ENCODE results near the gene ZFAND6.

The ZFAND6 gene

DNA sequence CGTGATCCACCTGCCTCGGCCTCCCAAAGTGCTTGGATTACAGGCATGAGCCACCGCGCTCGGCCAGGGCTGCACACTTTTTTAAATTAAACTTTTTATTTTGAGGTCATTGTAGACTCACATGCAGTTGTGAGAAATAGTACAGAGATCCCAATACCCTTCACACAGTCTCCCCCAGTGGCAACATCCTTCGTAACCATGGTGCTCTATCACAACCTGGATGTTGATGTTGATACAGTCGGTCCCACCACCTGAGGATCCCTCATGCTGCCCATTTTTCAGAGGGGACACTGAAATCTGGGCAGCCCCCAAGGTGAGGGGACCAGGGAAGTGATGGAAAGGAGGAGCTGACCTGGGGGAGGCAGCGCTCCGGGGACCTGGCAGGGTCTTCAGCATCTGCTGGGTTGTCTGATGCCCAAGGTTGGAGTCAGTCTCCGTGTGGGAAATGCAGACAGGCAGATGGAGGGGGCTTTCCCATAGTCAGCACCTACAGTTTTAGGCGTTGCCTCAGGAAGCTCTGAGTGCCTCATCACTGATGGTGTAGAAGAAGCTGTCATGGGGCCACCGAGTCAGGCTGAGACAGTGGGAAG is 110.4 kb downstream of the ZFAND6 start:
- DNase-seq (ENCODE audit: low read depth in 2 of 2) = no peak

GRCh38 chr15:80170596-80170995 is 111.1 kb downstream of the ZFAND6 start:
- DNase-seq (ENCODE audit: low read depth in 2 of 2) = no peak

GRCh38 chr15:80171787-80172186 is 112.3 kb downstream of the ZFAND6 start:
- DNase-seq (ENCODE audit: low read depth in 2 of 2) = no peak

DNA sequence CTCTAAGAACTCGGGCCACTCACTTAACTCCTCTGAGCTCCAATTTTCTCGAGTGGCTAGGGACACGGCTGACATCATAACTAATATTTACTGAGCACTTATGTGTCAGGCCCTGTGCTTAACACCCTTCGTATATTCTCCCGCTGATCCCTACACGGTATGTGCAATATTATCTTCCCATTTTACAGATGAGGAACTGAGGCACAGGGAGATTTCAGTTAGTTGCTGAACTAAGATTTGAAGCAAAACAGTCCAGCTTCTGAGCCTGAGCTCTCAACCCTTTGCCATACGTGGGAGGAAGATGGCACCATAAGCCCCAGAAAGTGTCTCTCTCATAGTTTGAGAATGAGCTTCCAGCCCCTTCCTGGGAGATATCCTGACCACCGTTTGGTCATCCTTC is 112.9 kb downstream of the ZFAND6 start:
- no peak for DNase-seq (ENCODE audit: low read depth in 2 of 2)

DNA sequence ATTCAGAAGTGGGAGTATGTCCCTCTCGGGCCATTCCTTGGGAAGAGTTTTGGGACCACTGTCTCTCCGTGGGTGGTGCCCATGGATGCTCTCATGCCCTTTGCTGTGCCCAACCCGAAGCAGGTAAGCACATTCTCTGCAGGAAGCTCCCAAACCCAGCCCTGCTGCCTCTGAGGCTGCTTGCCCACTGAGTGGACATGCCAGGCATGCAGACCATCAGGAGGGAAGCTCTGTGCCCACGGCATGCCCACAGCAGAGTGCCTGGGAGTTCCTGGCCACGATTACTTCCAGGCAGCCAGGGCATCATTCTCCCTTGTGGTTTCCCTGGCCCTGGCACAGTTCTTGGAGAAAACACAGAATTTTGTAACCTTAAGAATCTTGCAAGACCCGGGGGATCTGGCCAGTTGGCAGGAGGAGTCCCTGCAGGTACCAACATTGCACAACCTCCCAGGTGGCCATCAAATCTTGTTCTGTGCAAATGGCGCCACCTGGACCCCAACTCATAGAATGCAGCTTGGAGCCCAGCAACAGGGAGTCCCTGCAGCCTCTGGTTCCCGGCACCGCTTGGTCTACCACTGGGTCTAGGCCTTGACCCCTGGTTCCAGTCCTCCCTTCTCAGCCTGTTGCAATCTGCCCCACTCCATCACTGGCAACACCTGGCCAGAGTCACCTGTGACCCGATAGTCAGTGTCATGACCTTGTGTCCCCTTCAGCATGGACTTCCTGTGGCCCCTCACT is 113.7 kb downstream of the ZFAND6 start:
- DNase-seq (ENCODE audit: low read depth in 2 of 2) = peak; percentile 46 to 64

GRCh38 chr15:80174017-80174746 is 114.7 kb downstream of the ZFAND6 start:
- DNase-seq (ENCODE audit: low read depth in 2 of 2) = no peak

- no peak for DNase-seq (ENCODE audit: low read depth in 2 of 2)
Measured at GRCh38 chr15:80175436-80175835, 116.0 kb downstream of the ZFAND6 start.

GRCh38 chr15:80176443-80176842 is 117.0 kb downstream of the ZFAND6 start:
- no peak for DNase-seq (ENCODE audit: low read depth in 2 of 2)

DNA sequence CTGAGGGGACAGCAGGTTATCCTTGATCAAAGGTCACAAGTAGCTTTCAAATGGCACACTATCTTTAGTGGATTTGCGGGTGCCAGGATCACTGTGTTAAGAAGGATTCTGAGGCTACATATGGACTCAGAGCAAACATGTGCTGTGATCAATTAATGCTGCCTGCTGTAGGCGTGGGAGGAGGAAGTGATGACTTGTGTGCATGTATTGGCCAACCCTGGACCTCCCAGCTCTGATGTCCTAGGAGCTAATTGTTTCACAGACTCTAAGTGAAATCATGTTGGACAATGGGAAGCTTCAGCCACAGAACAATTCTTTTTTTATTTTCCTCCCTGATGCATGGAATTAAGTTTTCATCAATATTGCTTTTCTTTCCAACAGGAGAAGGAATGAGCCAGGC is 117.7 kb downstream of the ZFAND6 start:
- DNase-seq (ENCODE audit: low read depth in 2 of 2) = no peak

- DNase-seq (ENCODE audit: low read depth in 2 of 2) = no peak
Measured at GRCh38 chr15:80179025-80179759, 119.7 kb downstream of the ZFAND6 start.

- DNase-seq (ENCODE audit: low read depth in 2 of 2) = no peak
Measured at GRCh38 chr15:80179935-80180334, 120.5 kb downstream of the ZFAND6 start.

- DNase-seq (ENCODE audit: low read depth in 2 of 2) = no peak
Measured at GRCh38 chr15:80180468-80180867, 121.0 kb downstream of the ZFAND6 start.

- DNase-seq (ENCODE audit: low read depth in 2 of 2) = no peak
Measured at GRCh38 chr15:80180986-80181385, 121.5 kb downstream of the ZFAND6 start.

- no peak for DNase-seq (ENCODE audit: low read depth in 2 of 2)
Measured at GRCh38 chr15:80182611-80183261, 123.3 kb downstream of the ZFAND6 start.

DNA sequence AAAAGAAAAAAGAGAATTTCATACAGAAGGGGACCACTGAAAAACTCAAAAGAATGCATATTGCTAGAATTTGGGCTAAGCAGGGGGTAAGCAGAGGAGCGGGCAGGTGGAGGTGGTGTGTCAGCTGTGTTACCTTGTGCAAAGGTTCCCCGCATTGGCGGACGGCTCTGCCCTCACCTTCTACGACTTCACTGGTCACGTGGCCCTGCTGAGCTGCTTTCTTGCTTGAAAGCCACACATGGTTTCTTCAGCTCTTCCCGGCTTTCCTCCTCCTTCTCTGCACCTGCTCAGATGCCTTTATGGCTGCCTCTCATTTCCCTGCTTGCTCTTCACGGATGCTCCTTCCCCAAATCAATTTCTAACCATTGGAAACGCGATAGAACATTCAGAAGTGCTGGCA is 123.8 kb downstream of the ZFAND6 start:
- no peak for DNase-seq (ENCODE audit: low read depth in 2 of 2)

DNA sequence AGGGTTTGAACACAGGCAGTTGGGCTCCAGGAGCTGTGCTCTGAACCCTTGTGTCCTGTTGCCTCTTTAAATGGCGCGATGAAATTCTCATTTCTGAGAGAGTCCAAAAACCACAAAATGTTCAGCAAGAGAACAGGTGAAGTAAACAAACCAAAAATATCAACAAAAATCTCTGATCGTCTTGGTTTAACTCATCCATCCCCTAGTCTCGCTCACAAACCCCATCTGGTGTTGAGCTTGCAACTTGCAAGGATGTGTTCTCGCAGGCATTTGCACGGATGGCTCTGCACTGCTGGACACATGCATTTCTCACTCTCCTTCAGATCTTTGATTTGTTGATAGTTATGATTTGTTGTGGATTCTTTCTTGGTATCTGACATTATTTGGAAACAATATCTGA is 124.4 kb downstream of the ZFAND6 start:
- DNase-seq (ENCODE audit: low read depth in 2 of 2) = no peak

GRCh38 chr15:80184554-80184953 is 125.1 kb downstream of the ZFAND6 start:
- DNase-seq (ENCODE audit: low read depth in 2 of 2) = no peak

DNA sequence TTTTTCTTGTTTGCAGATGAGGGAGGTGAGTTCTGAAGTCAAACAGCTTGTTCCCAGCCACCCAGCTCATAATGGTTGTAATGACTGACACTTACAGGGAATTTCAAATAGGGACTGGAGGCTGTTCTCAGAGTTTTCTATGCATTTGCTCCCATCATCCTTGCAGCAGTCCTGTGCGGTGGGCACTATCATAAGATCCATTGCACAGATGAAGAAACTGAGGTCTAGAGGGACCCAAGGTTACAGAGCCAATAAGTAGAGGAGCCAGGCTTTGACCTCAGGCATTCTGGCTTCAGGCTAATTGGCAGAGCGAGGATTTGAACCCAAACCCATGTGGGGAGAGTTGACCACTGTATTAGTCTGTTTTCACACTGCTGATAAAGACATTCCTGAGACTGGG is 125.7 kb downstream of the ZFAND6 start:
- no peak for DNase-seq (ENCODE audit: low read depth in 2 of 2)

DNA sequence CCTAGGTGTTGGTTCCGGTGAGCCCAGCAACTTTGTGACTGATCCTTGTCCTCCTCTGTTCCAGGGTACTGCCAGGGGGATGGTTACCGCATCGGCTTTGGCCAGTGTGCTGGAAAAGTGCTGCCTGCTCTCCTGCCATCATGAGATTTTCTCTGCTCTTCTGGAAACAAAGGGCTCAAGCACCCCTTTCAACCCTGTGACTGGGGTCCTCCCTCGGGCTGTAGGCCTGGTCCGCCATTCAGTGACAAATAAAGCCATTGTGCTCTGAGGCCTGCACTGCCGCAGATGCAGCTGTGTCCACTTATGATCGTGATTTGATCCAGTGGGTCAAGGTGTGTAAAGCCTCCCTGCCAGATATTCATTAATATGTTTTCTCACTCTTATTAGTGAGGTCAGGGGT is 126.6 kb downstream of the ZFAND6 start:
- DNase-seq (ENCODE audit: low read depth in 2 of 2) = no peak

DNA sequence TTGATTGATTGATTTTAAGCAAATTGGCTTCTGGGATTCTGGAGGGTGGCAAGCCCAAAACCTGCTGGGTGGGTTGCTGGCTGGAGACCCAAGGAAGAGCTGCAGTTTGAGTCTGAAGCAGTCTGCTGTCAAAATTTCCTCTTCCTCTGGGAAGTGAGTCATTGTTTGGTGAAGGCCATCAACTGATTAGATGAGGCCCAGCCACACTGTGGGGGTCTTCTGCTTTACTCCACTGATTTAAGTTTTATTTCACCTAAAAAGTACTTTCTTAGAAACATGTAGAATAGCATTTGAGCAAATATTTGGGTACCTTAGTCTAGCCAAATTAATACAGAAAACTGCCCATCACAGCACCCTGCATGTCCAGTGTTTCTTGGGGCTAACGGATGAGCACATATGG is 127.1 kb downstream of the ZFAND6 start:
- no peak for DNase-seq (ENCODE audit: low read depth in 2 of 2)

All from activated CD4-positive, alpha-beta T cell treated with anti-CD3 and anti-CD28 coated beads for 24 hours (primary cell).